Measurements from ENCODE around the gene NOVA2. TPM values are rescaled to one million over a fixed set of nuclear protein-coding genes. Genes with fewer than 3 reads are reported as not detected.

Gene NOVA2
- total and polyA plus RNA-seq, 9 of the 15 experiments (the other 6 are each of a cell fraction or from before 2014, with no cell fraction given): not detected

GRCh38 chr19:45994998-45995714 is 21.5 kb upstream of the NOVA2 start, which contains the start of gene CCDC61 (continued):
- TF ChIP-seq ZNF77 (CRISPR knock-in tag; IDR thresholded peaks at IDR 0.05): no peak
- no peak for TF ChIP-seq ARID1B (IDR thresholded peaks at IDR 0.05)
- no peak for TF ChIP-seq ZZZ3 (IDR thresholded peaks at IDR 0.05)
- TF ChIP-seq ZNF766 (CRISPR knock-in tag; conservative IDR thresholded peaks at IDR 0.05): peak; percentile 68; the same call in 1 of the 2 replicates
- TF ChIP-seq NELFE (IDR thresholded peaks at IDR 0.05; ENCODE audit: insufficient read depth, insufficient read length): no peak
- TF ChIP-seq, protein P1, sequence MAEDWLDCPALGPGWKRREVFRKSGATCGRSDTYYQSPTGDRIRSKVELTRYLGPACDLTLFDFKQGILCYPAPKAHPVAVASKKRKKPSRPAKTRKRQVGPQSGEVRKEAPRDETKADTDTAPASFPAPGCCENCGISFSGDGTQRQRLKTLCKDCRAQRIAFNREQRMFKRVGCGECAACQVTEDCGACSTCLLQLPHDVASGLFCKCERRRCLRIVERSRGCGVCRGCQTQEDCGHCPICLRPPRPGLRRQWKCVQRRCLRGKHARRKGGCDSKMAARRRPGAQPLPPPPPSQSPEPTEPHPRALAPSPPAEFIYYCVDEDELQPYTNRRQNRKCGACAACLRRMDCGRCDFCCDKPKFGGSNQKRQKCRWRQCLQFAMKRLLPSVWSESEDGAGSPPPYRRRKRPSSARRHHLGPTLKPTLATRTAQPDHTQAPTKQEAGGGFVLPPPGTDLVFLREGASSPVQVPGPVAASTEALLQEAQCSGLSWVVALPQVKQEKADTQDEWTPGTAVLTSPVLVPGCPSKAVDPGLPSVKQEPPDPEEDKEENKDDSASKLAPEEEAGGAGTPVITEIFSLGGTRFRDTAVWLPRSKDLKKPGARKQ (CRISPR knock-in tag; IDR thresholded peaks at IDR 0.05): no peak
- peak; percentile 90 for TF ChIP-seq TBP (optimal IDR thresholded peaks at IDR 0.05; ENCODE audit: low read depth, low read length)
- peak; percentile 98 to 99 for TF ChIP-seq MNT (conservative IDR thresholded peaks at IDR 0.05)
- no peak for TF ChIP-seq ZNF143 (CRISPR knock-in tag; IDR thresholded peaks at IDR 0.05)
- no peak for TF ChIP-seq POLR3G (IDR thresholded peaks at IDR 0.05; ENCODE audit: extremely low read depth, insufficient read length, insufficient replicate concordance)
- no peak for TF ChIP-seq ATF2 (CRISPR knock-in tag; IDR thresholded peaks at IDR 0.05)
- no peak for TF ChIP-seq GABPB2 (CRISPR knock-in tag; conservative IDR thresholded peaks at IDR 0.05)
- no peak for TF ChIP-seq HINFP (tag; conservative IDR thresholded peaks at IDR 0.05; ENCODE audit: low read depth)
- 0 out of 2 replicates have a peak, but pooled peaks have one; percentile 34 for TF ChIP-seq ATF4 (CRISPR knock-in tag; IDR thresholded peaks at IDR 0.05)
- no peak for TF ChIP-seq MCM3 (IDR thresholded peaks at IDR 0.05)
- TF ChIP-seq U2AF1 (optimal IDR thresholded peaks at IDR 0.05; ENCODE audit: low read depth, low read length): no peak
- TF ChIP-seq ZNF436 (CRISPR knock-in tag; IDR thresholded peaks at IDR 0.05): no peak
- no peak for TF ChIP-seq HDAC8 (tag; IDR thresholded peaks at IDR 0.05)
- TF ChIP-seq, protein P2, sequence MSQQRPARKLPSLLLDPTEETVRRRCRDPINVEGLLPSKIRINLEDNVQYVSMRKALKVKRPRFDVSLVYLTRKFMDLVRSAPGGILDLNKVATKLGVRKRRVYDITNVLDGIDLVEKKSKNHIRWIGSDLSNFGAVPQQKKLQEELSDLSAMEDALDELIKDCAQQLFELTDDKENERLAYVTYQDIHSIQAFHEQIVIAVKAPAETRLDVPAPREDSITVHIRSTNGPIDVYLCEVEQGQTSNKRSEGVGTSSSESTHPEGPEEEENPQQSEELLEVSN (IDR thresholded peaks at IDR 0.05; ENCODE audit: borderline replicate concordance in 1 of 2, extremely low read depth in 1 of 2, insufficient read depth in 1 of 2, insufficient read length in 1 of 2, low read depth in 1 of 2, low read length in 1 of 2, poor library complexity in 1 of 2, severe bottlenecking in 1 of 2): peak in 1 of 2 experiments; percentile 28
